ENCODE results near the gene MTURN. TPM values are rescaled to one million over a fixed set of nuclear protein-coding genes. Genes with fewer than 3 reads are reported as not detected.

The MTURN gene
- total and polyA plus RNA-seq, 4 donors: 13.5 to 79.6 (median 23.0) TPM

DNA sequence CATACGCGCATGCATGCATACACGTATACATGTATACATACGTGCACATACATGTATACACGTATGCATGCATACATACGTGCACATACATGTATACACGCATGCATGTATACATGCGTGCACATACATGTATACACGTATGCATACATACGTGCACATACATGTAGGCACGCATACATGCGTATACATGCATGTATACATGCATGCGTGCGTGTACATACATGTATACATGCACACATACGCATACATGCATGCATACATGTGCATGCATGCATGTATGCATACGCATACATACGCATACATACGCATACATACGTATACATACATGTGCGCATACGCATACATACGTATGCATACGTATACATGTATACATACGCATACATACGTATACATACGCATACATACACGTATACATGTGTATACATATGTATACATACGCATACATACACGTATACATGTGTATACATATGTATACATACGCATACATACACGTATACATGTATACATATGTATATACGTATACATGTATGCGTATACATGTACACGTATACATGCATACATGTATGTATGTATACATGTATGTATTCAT is 19.0 kb upstream of the MTURN start:
- 86 to 91% methylated on average over 33 to 34 of the region's 34 CpGs for WGBS, 2 donors
- Histone ChIP-seq H3K27me3 (ENCODE audit: control insufficient read depth in 3 of 3, insufficient read depth in 3 of 3, low read length in 2 of 3) (no peaks in the 10 kb centered on the region), H3K4me1 (ENCODE audit: control insufficient read depth in 5 of 5, insufficient read depth in 5 of 5, low read length in 5 of 5) (peaks cover 0 to 4% (median 0%) of the 10 kb centered on the region in 5 donors), H3K36me3 (ENCODE audit: control insufficient read depth in 4 of 4, insufficient read depth in 4 of 4, low read length in 4 of 4) (no peaks in the 10 kb centered on the region), H3K27ac (ENCODE audit: low read depth in 1 of 2, low read length in 1 of 2) (no peak overlapping the region), H3K9me3 (ENCODE audit: control insufficient read depth in 4 of 4, insufficient read depth in 3 of 4, low read length in 3 of 4) (no peaks in the 10 kb centered on the region), H3K9ac (ENCODE audit: insufficient read depth in 1 of 2, low read length in 2 of 2) (no peak overlapping the region), H3K4me3 (no peak overlapping the region)
- TF ChIP-seq, protein P1, sequence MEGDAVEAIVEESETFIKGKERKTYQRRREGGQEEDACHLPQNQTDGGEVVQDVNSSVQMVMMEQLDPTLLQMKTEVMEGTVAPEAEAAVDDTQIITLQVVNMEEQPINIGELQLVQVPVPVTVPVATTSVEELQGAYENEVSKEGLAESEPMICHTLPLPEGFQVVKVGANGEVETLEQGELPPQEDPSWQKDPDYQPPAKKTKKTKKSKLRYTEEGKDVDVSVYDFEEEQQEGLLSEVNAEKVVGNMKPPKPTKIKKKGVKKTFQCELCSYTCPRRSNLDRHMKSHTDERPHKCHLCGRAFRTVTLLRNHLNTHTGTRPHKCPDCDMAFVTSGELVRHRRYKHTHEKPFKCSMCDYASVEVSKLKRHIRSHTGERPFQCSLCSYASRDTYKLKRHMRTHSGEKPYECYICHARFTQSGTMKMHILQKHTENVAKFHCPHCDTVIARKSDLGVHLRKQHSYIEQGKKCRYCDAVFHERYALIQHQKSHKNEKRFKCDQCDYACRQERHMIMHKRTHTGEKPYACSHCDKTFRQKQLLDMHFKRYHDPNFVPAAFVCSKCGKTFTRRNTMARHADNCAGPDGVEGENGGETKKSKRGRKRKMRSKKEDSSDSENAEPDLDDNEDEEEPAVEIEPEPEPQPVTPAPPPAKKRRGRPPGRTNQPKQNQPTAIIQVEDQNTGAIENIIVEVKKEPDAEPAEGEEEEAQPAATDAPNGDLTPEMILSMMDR (IDR thresholded peaks at IDR 0.05; ENCODE audit: control extremely low read depth, extremely low read depth): no peak
- ATAC-seq (ENCODE audit: insufficient read depth, low FRiP score) (no peak), DNase-seq (no peak)

- WGBS, 2 donors: 66 to 86% methylated on average over 6 of the region's 6 CpGs
Observed at GRCh38 chr7:30116771-30117170, 18.0 kb upstream of the MTURN start.

DNA sequence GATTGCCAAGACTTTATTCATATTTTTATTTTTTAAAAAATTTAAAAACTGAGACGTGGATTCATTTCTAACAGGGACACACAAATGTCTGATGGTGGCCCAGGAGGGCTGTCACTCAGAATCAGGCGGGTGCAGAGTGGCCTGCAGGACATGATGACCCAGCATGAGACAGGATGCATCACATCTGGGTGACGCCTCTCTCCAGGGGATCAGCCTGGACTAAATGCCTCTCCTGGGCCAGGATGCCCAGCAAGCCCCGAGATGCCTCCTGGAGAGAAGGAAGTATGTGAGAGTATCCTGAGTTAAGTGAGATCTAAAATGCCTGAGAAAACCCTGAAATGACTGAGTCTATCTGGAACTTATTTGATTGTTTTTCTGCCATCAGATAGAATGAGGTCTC is 16.9 kb upstream of the MTURN start:
- peaks cover 0 to 4% (median 0%) of the 10 kb centered on the region in 5 donors for H3K4me1 ChIP-seq (ENCODE audit: control insufficient read depth in 5 of 5, insufficient read depth in 5 of 5, low read length in 5 of 5)
- TF ChIP-seq, protein P1 (IDR thresholded peaks at IDR 0.05; ENCODE audit: control extremely low read depth, extremely low read depth): no peak
- H3K9me3 ChIP-seq (ENCODE audit: control insufficient read depth in 4 of 4, insufficient read depth in 3 of 4, low read length in 3 of 4): no peaks in the 10 kb centered on the region
- no peak overlapping the region for H3K9ac ChIP-seq (ENCODE audit: insufficient read depth in 1 of 2, low read length in 2 of 2)
- no peaks in the 10 kb centered on the region for H3K36me3 ChIP-seq (ENCODE audit: control insufficient read depth in 4 of 4, insufficient read depth in 4 of 4, low read length in 4 of 4)
- H3K27me3 ChIP-seq (ENCODE audit: control insufficient read depth in 3 of 3, insufficient read depth in 3 of 3, low read length in 2 of 3): no peaks in the 10 kb centered on the region
- ATAC-seq (ENCODE audit: insufficient read depth, low FRiP score) (no peak), DNase-seq (no peak)
- H3K27ac ChIP-seq (ENCODE audit: low read depth in 1 of 2, low read length in 1 of 2): no peak overlapping the region
- WGBS, 2 donors: 85 to 92% methylated on average over 4 of the region's 4 CpGs
- H3K4me3 ChIP-seq: no peak overlapping the region

More at GRCh38 chr7:30116771-30117170, 18.0 kb upstream of the MTURN start:
- Histone ChIP-seq H3K9me3 (ENCODE audit: control insufficient read depth in 4 of 4, insufficient read depth in 3 of 4, low read length in 3 of 4) (no peaks in the 10 kb centered on the region), H3K27me3 (ENCODE audit: control insufficient read depth in 3 of 3, insufficient read depth in 3 of 3, low read length in 2 of 3) (no peaks in the 10 kb centered on the region), H3K4me3 (no peak overlapping the region), H3K4me1 (ENCODE audit: control insufficient read depth in 5 of 5, insufficient read depth in 5 of 5, low read length in 5 of 5) (peaks cover 0 to 4% (median 0%) of the 10 kb centered on the region in 5 donors), H3K9ac (ENCODE audit: insufficient read depth in 1 of 2, low read length in 2 of 2) (no peak overlapping the region), H3K27ac (ENCODE audit: low read depth in 1 of 2, low read length in 1 of 2) (no peak overlapping the region), H3K36me3 (ENCODE audit: control insufficient read depth in 4 of 4, insufficient read depth in 4 of 4, low read length in 4 of 4) (no peaks in the 10 kb centered on the region)
- DNase-seq (no peak), ATAC-seq (ENCODE audit: insufficient read depth, low FRiP score) (no peak)
- TF ChIP-seq, protein P1 (IDR thresholded peaks at IDR 0.05; ENCODE audit: control extremely low read depth, extremely low read depth): no peak

All from lung (tissue), 12 donors.